NCI-H2227 (cell line): ENCODE data around the gene CFL1.

Source experiments
- DNase-seq: peaks from one replicate; lab custom pipeline; 2025; ENCODE audit not compliant: unreplicated experiment; lab: John Stamatoyannopoulos, UW

Gene CFL1

DNA sequence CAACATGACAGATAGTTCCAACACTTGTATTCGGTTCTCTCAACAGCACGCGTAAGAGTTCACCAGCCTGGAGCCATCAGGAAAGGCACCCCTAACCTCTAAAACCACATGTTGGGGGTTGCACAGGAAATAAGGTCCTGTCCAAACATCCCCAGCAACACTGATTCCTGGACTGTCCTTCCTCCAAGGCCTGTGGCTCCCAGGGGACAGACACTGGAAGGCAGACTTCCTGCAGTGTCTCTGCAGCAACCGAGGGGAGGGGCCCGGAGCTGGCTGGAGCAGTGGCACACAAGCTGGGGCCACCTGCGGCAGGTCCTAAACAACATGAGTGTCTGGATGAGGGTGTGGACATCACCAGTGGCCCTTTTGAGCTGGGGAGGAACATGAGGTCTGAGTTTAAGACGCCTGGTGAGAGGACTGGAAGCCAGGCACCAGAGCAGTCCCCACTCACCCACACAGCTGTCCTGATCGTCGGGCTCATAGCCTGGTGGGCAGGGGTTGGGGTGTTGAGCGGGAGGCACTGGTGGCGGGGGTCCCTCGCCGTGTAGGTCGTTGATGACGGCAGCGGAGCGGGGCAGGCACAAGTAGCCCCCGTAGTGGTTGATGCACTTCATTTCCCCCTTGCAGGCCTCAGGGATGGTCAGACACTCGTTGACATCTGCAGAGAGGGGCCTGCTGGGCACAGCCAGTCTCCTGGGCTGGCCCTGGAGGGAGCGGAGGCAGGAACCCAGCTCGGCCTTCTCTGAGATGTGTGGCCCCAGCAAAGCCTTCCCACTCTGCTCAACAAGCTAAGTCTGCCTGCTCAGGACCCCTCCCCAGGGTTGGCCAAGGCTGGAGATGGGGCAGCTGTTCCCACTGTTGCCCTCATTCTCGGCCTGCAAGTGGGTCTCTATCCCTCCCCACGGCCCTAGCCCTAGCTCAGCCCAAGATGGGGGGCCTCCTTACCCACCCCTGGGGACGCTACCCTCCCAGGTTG is 13.0 kb upstream of the CFL1 start:
- no peak for DNase-seq

DNA sequence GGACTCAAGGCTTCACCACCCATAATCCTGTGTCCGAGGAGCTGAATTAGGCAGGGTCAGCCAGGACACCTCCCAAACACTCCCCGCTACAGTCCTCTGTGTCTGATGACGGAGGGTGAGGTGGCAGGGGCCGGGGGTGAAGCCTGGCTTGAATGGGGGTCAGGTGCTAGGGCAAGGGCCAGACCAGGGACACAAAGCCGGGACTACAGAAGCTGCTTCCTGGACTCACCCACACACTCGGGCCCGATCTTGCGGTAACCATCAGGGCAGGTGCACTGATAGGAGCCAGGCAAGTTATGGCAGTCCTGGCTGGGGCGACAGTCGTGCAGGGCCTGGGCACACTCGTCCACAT is 12.3 kb upstream of the CFL1 start:
- DNase-seq, result no peak

- DNase-seq, result no peak
Measured at GRCh38 chr11:65869643-65870306, 11.8 kb upstream of the CFL1 start.

GRCh38 chr11:65868907-65869306 is 10.9 kb upstream of the CFL1 start:
- DNase-seq, result no peak

DNA sequence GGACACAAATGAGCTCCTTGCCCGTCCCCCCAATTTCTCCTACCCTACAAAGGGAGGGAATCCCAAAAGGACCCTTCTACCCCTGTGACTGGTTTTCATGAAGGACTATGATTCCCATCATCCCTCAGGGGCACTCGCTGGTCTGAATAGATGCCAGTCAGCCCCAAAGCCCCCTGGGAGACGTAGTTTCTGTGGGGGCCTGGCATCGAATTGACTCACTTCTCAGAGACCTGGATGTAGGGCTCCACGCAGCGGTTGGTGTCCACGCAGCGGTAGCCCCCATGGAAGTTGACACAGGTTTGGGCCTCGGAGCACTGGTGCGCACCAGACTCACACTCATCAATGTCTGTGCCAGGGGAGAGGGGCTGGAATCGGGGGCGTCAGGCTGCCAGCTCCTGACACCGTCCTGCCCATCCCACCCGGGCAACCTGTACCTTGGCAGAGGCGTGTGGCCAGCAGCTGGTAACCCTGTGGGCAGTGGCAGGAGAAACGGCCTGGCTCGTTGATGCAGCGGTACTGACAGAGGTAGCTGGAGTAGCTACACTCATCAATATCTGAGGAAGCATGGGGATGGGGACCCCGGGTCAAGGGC is 10.2 kb upstream of the CFL1 start:
- peak; percentile 37 for DNase-seq

GRCh38 chr11:65867284-65868071 is 9.5 kb upstream of the CFL1 start:
- no peak for DNase-seq

GRCh38 chr11:65866509-65867283 is 8.7 kb upstream of the CFL1 start:
- DNase-seq, result no peak

DNA sequence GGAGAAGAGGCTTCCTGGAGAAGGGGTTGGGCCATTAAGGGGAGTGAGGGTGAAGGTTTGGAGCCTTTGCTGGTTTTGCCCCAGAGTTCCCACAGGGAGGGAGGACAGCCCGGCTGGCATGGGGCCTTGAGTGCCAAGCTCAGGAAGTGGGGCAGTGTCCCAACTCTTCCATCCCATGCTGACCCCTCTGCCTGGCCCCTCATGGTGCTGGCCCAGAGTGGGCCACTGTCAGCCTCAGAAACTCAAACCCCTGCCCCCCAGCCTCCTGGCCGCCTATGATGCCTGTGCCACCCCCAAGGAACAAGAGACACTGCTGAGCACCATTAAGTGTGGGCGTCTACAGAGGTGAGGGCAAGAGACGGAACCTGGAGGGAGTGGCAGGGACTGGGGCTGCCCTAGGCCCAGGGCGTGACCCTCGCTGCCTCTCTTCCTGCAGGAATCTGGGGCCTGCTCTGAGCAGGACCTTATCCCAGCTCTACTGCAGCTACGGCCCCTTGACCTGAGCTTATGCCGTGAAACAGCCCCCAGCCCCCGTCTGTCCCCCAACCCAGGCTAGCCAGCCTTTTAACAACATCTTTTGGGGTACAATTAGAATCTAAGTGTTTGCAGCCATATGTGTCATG is 7.7 kb upstream of the CFL1 start:
- no peak for DNase-seq

GRCh38 chr11:65864706-65865471 is 6.9 kb upstream of the CFL1 start:
- DNase-seq, result no peak

DNA sequence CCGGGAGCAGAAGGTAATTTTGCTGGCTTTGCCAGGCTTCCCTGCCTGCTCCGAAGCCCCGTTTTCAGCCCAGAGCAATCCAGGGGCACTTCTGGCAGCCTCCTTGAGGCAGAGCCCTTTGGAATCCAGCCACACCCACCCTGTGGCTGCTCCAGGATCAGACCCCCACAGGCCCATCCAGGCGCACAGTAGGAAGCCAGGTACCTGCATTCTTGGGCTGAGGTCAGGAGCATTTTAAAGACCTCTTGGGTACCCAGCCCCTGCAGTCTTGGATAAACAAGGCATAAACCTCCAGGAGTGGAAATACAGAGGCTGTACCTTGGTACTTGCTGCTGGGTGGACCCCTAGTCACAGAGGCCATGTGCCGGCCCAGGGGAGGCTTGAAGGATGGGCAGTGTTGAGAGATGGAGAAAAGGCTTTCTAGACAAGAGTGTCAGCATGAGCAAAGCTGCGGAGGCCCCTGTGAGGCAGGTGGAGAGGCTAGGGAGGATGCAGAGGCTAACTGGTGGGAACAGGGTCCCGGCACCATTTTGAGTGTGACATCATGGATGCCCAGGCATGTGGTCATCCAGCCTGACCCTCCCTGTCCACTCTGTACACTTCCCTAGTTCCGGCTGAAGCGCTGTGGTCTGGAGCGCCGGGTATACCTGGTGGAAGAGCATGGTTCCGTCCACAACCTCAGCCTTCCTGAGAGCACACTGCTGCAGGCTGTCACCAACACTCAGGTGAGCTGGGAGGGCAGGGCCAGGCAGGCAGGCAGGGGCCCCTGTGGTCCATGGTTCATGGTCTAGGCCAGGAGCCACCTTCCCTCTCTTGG is 6.1 kb upstream of the CFL1 start:
- DNase-seq, result no peak

DNA sequence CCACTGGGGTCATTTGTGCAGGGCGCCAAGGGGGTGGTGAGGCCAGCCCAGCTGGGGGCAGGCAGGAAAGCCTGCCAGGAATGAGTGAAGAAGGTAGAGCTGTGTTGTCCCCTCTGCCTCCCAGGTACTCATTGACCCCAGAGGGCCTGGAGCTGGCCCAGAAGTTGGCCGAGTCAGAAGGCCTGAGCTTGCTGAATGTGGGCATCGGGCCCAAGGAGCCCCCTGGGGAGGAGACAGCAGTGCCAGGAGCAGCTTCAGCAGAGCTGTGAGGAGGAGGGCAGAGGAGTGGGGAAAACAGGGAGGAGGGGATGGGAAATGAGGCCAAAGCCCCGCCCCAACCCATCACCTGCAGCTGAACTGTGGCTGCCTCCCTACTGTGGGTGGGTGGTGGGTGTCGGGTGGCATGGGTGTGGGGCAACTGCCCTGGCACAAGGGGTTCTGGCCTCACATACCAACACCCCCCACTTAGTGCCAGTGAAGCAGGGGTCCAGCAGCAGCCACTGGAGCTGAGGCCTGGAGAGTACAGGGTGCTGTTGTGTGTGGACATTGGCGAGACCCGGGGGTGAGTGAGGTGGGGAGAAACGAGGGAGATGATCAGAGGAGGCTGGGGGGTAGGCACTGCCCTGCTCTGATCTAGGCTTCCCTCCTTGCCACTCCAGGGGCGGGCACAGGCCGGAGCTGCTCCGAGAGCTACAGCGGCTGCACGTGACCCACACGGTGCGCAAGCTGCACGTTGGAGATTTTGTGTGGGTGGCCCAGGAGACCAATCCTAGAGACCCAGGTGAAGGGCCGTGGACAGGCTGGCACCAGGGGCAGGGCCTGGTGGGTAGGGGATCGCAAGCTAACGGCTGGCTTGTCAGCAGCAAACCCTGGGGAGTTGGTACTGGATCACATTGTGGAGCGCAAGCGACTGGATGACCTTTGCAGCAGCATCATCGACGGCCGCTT is 5.2 kb upstream of the CFL1 start:
- DNase-seq, result no peak

- DNase-seq, result no peak
Measured at GRCh38 chr11:65862191-65862735, 4.3 kb upstream of the CFL1 start.

GRCh38 chr11:65861533-65862183 is 3.7 kb upstream of the CFL1 start:
- DNase-seq, result no peak

DNA sequence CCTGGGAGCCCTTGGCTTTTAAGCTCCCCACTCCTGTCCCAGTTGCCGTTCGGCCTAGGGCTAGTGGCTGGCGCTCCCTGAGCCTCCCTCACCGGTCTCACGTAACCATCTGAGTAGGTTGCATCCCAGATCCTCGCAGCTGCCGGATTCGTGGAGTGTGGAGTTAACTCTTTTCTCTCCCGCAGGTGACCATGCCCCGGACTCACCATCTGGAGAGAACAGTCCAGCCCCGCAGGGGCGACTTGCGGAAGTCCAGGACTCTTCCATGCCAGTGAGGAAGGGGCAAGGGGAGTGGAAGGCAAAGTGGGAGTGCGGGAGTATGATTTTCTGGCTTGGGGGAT is 3.2 kb upstream of the CFL1 start:
- no peak for DNase-seq

DNA sequence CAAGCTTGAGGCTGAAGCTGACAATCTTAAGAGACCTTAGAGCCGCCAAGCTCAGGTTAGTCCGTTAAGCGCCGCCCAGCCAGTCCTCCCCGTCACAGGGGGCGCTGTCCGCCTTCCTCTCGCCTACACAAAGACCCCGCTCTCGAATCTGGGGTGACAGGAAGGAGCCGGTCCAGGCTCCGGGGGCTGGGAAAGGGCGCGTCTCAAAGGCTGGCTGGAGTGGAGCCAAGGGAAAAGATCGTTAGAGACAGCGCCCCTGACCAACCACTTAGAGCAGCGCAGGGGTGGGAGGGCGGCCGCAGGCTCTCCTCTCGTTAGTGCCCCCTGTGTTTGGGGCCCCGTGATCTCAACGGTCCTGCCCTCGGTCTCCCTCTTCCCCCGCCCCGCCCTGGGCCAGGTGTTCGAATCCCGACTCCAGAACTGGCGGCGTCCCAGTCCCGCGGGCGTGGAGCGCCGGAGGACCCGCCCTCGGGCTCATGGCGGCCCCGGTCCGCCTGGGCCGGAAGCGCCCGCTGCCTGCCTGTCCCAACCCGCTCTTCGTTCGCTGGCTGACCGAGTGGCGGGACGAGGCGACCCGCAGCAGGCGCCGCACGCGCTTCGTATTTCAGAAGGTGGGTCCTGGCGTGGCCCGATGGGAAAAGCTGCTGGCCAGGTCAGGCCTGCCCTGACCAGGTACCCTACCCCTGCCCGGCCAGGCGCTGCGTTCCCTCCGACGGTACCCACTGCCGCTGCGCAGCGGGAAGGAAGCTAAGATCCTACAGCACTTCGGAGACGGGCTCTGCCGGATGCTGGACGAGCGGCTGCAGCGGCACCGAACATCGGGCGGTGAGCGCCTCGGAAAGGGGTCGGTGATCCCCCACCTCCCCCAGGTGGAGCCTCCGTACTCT is 2.5 kb upstream of the CFL1 start, which contains the start of gene MUS81:
TSS of gene MUS81 (plus strand) at position 156 of the 887 bp plus-strand sequence. CDS start at position 477, 321 bp downstream.
- peak; percentile 98 for DNase-seq
